Neural cell (in vitro differentiated cells): Measurements from ENCODE around the gene MCOLN3. TPM values are rescaled to one million over a fixed set of nuclear protein-coding genes. Genes with fewer than 3 reads are reported as not detected.

Experiments used
- H2AFZ ChIP-seq: fragments of 200-600, 300-800 bp; sonication (generic), shearing (Covaris generic); 2 replicates; pipeline ENCODE4 v1.6.0; 2014; ENCODE audit warnings: low read depth, mild to moderate bottlenecking, antibody characterized with exemption, low read length, moderate library complexity
- H3F3A ChIP-seq: fragments of 200-600 bp; shearing (Covaris generic); 2 replicates; pipeline ENCODE4 v1.6.1; 2016; ENCODE audit warnings: mild to moderate bottlenecking, moderate library complexity, mixed read lengths, antibody characterized with exemption, low read length; ENCODE audit not compliant: insufficient read depth, poor library complexity, severe bottlenecking
- H3K27ac ChIP-seq: fragments of 200-600, 300-800 bp; sonication (generic), shearing (Covaris generic); 2 replicates; pipeline ENCODE4 v1.5.1; 2014; ENCODE audit warnings: mild to moderate bottlenecking, low read length, moderate library complexity
- H3K27me3 ChIP-seq: fragments of 300-800, 200-600 bp; sonication (generic), shearing (Covaris generic); 2 replicates; pipeline ENCODE4 v1.6.0; 2014; ENCODE audit warnings: mild to moderate bottlenecking, low read depth, low read length, moderate library complexity; ENCODE audit not compliant: insufficient read depth
- H3K36me3 ChIP-seq: fragments of 300-800, 200-600 bp; sonication (generic), shearing (Covaris generic); 2 replicates; pipeline ENCODE4 v1.5.1; 2014; ENCODE audit warnings: mild to moderate bottlenecking, antibody characterized with exemption, low read length, moderate library complexity; ENCODE audit not compliant: insufficient read depth
- H3K4me2 ChIP-seq: fragments of 300-800, 200-600 bp; sonication (generic), shearing (Covaris generic); 2 replicates; pipeline ENCODE4 v1.6.0; 2014; ENCODE audit warnings: mild to moderate bottlenecking, low read length
- H3K4me3 ChIP-seq: fragments of 300-800, 200-600 bp; sonication (generic), shearing (Covaris generic); 2 replicates; pipeline ENCODE4 v1.5.1; 2014; ENCODE audit warnings: mild to moderate bottlenecking, low read length, moderate library complexity
- H3K79me2 ChIP-seq: fragments of 200-600 bp; shearing (Covaris generic); replicated peaks from 2 replicates; pipeline ENCODE4 v1.6.0; 2014; ENCODE audit warnings: mild to moderate bottlenecking, low read length, moderate library complexity; ENCODE audit not compliant: insufficient read depth
- H3K9ac ChIP-seq: fragments of 300-800, 200-600 bp; sonication (generic), shearing (Covaris generic); 2 replicates; pipeline ENCODE4 v1.6.1; 2016; ENCODE audit warnings: mild to moderate bottlenecking, low read length, mixed read lengths
- H3K9me2 ChIP-seq: fragments of 200-600 bp; shearing (Covaris generic); 2 replicates; pipeline ENCODE4 v1.6.1; 2016; ENCODE audit warnings: mild to moderate bottlenecking, low read length, mixed read lengths; ENCODE audit not compliant: insufficient read depth
- H3K9me3 ChIP-seq: fragments of 200-600, 300-800 bp; sonication (generic), shearing (Covaris generic); 2 replicates; pipeline ENCODE4 v1.6.1; 2016; ENCODE audit warnings: mild to moderate bottlenecking, mixed run types, low read length, moderate library complexity, mixed read lengths
- H4K20me1 ChIP-seq: fragments of 200-600 bp; shearing (Covaris generic); 2 replicates; pipeline ENCODE4 v1.6.1; 2016; ENCODE audit warnings: mild to moderate bottlenecking, mixed run types; ENCODE audit not compliant: insufficient read depth
- CTCF ChIP-seq: fragments of 450-650 bp; IDR thresholded peaks from 2 replicates; pipeline ENCODE4 v1.5.1; 2014; ENCODE audit warnings: antibody characterized with exemption, mild to moderate bottlenecking, moderate library complexity; ENCODE audit not compliant: poor library complexity, severe bottlenecking
- EP300 ChIP-seq: fragments of 450-650 bp; conservative IDR thresholded peaks from 2 replicates; pipeline ENCODE4 v1.6.1; 2014; ENCODE audit warnings: antibody characterized with exemption, mild to moderate bottlenecking, moderate library complexity; ENCODE audit not compliant: poor library complexity, severe bottlenecking
- EZH2 ChIP-seq: fragments of 200-600, 300-800 bp; shearing (Covaris generic), sonication (generic); IDR thresholded peaks from 2 replicates; pipeline ENCODE4 v1.6.1; 2014; ENCODE audit warnings: antibody characterized with exemption, low read length, borderline replicate concordance, mild to moderate bottlenecking; ENCODE audit not compliant: insufficient read depth, poor library complexity, severe bottlenecking
- MXI1 ChIP-seq: fragments of 450-650 bp; conservative IDR thresholded peaks from 2 replicates; pipeline ENCODE4 v1.6.1; 2014; ENCODE audit warnings: antibody characterized with exemption, mild to moderate bottlenecking; ENCODE audit not compliant: poor library complexity, severe bottlenecking
- POLR2AphosphoS5 ChIP-seq: IDR thresholded peaks from 2 replicates; pipeline ENCODE4 v1.6.1; 2012
- RAD21 ChIP-seq: fragments of 450-650 bp; conservative IDR thresholded peaks from 2 replicates; pipeline ENCODE4 v1.6.1; 2014; ENCODE audit warnings: antibody characterized with exemption, mild to moderate bottlenecking, moderate library complexity
- REST ChIP-seq: IDR thresholded peaks from 2 replicates; pipeline ENCODE4 v1.6.1; 2012; ENCODE audit warnings: borderline replicate concordance
- SMC3 ChIP-seq: fragments of 450-650 bp; conservative IDR thresholded peaks from 2 replicates; pipeline ENCODE4 v1.6.1; 2014; ENCODE audit warnings: antibody characterized with exemption, mild to moderate bottlenecking, moderate library complexity; ENCODE audit not compliant: poor library complexity
- TAF1 ChIP-seq: IDR thresholded peaks from 2 replicates; pipeline ENCODE4 v1.6.1; 2012; ENCODE audit warnings: low read depth
- polyA plus RNA-seq: library from polyadenylated mRNA; depleted of rRNA; stranded (reverse); fragments of >200 nt; gene quantifications from 2 replicates; pipeline ENCODE4 v1.2.3, GENCODE V29; 2014

MCOLN3 gene
- polyA plus RNA-seq, 1 donor from 2014 or later: not detected

GRCh38 chr1:85091671-85092280, 43.5 kb upstream of the MCOLN3 start:
- no peaks in the 10 kb centered on the region for H3K9me2 ChIP-seq
- H3K36me3 ChIP-seq: no peaks in the 10 kb centered on the region
- H3K4me3 ChIP-seq: no peak overlapping the region
- H3K79me2 ChIP-seq: no peaks in the 10 kb centered on the region
- TF ChIP-seq EP300: no peak
- no peak for TF ChIP-seq EZH2
- no peak for TF ChIP-seq POLR2AphosphoS5
- TF ChIP-seq MXI1: no peak
- no peak for TF ChIP-seq TAF1
- no peak for TF ChIP-seq REST
- no peak for TF ChIP-seq SMC3
- no peak overlapping the region for H3K27ac ChIP-seq
- H3K9me3 ChIP-seq: no peaks in the 10 kb centered on the region
- no peaks in the 10 kb centered on the region for H4K20me1 ChIP-seq
- no peak overlapping the region for H3K9ac ChIP-seq
- no peak overlapping the region for H2AFZ ChIP-seq
- H3K27me3 ChIP-seq: no peaks in the 10 kb centered on the region
- no peak overlapping the region for H3K4me2 ChIP-seq
- no peaks in the 10 kb centered on the region for H3F3A ChIP-seq

- Histone ChIP-seq H3K79me2 (no peaks in the 10 kb centered on the region), H3K9me2 (no peaks in the 10 kb centered on the region), H3K27me3 (no peaks in the 10 kb centered on the region), H3K9ac (no peak overlapping the region), H2AFZ (no peak overlapping the region), H4K20me1 (no peaks in the 10 kb centered on the region), H3K36me3 (no peaks in the 10 kb centered on the region), H3K9me3 (no peaks in the 10 kb centered on the region), H3K4me2 (no peak overlapping the region), H3F3A (no peaks in the 10 kb centered on the region), H3K4me3 (no peak overlapping the region), H3K27ac (no peak overlapping the region)
- TF ChIP-seq TAF1 (no peak), RAD21 (no peak), CTCF (no peak)
Observed at GRCh38 chr1:85090225-85090624, 41.9 kb upstream of the MCOLN3 start.

GRCh38 chr1:85089203-85089602, 40.9 kb upstream of the MCOLN3 start:
- no peaks in the 10 kb centered on the region for H3K9me2 ChIP-seq
- H3K4me2 ChIP-seq: no peak overlapping the region
- H3K9ac ChIP-seq: no peak overlapping the region
- no peaks in the 10 kb centered on the region for H3K9me3 ChIP-seq
- H3F3A ChIP-seq: no peaks in the 10 kb centered on the region
- no peak for TF ChIP-seq RAD21
- no peak for TF ChIP-seq MXI1
- TF ChIP-seq SMC3: no peak
- TF ChIP-seq CTCF: no peak
- no peak for TF ChIP-seq TAF1
- TF ChIP-seq POLR2AphosphoS5: no peak
- no peak for TF ChIP-seq EZH2
- TF ChIP-seq REST: no peak
- H3K27ac ChIP-seq: no peak overlapping the region
- no peak overlapping the region for H3K4me3 ChIP-seq
- no peaks in the 10 kb centered on the region for H3K27me3 ChIP-seq
- H3K79me2 ChIP-seq: no peaks in the 10 kb centered on the region
- no peaks in the 10 kb centered on the region for H3K36me3 ChIP-seq
- H4K20me1 ChIP-seq: no peaks in the 10 kb centered on the region
- H2AFZ ChIP-seq: no peak overlapping the region
